ENCODE data around the gene TMEM127.

DNA sequence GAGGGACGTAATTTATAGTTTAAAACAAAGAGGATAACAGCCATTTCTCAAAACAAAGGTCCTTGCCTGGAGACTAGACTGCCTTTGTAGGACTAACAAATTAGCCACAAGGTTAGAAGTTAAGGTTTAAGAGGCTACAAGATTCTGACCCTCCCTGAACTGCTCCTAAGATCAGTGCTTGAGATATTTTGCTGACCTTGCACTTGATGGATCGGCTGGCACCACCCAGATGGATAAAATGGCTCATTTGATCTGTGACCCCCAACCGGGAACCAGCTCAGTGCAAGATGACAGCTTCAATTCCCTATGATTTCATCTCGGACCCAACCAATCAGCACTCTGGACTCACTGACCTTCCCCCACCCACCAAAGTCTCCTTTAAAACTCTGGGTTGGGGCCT, 53.5 kb downstream of the TMEM127 start:
- TF ChIP-seq EZH2 (IDR thresholded peaks at IDR 0.05; ENCODE audit: insufficient read depth, poor library complexity, severe bottlenecking): no peak
- TF ChIP-seq EZH2phosphoT487 (IDR thresholded peaks at IDR 0.05; ENCODE audit: insufficient read depth, low read depth): no peak
